Right lobe of liver (tissue), 4 donors: ENCODE data around the gene CNGB1.

ENCODE experiments used
- CTCF ChIP-seq, 4 donors: fragments of 200-600 bp in 3 of 4; fragments of 450-650 bp in 1 of 4; IDR thresholded peaks; one replicate each; pipeline versions ENCODE4 v1.5.1 to v1.8.0; 2016 to 2022; ENCODE audit warnings: antibody characterized with exemption in 4 of 4, mild to moderate bottlenecking in 2 of 4
- POLR2A ChIP-seq: fragments of 450-650 bp; IDR thresholded peaks from one replicate; pipeline ENCODE4 v1.6.1; 2017; ENCODE audit warnings: antibody characterized with exemption, mild to moderate bottlenecking
- donor health status: DM: no; HTN: no; CAD: no.
- donor health status: DM: no; HTN: no; CAD: no.
- donor health status: DM: no; HTN: yes; CAD: no.

- TF ChIP-seq POLR2A = no peak
- no peak for TF ChIP-seq CTCF (IDR thresholded peaks at IDR 0.05)
Observed at GRCh38 chr16:57940382-57940966, 30.5 kb downstream of the CNGB1 start.
